ENCODE data around the gene NLRP9. TPM values are rescaled to one million over a fixed set of nuclear protein-coding genes. Genes with fewer than 3 reads are reported as not detected.
"Not testable (repeated sequence)": the region's sequence is repeated elsewhere in the genome, so short reads cannot be mapped to it uniquely, and the experiment has no call there.

The NLRP9 gene
- total RNA-seq (not detected), polyA plus RNA-seq (not detected)
- long read RNA-seq, donor 1: 0 reads
- long read RNA-seq, donor 2: 0 reads

DNA sequence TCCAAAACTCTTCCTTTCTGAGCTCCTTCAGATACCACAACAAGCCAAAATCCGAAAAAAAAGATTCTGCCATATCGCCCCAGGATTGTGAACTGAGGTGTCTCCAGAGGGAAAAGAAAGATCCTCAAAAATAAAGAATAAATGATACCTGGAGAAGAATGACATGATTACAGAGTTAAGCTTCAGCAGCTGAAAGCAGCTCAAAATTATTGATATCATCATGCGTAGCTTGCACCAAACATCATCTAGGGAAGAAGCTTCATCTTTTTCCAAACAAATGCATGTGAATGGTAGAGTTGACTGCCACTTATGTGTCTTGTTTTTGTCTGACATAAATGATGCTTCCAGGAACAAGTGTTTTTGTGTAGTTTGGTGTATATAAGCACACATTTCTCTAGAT, at the start of gene NLRP9:
Gene NLRP9 (minus strand): TSS at position 101 of the 400 bp plus-strand sequence. CDS start 28 bp downstream, at position 73.
- intact Hi-C loops (cut with DNase I; ENCODE audit: low total_unique reads): no loop called here
- no peaks in the 10 kb centered on the region for H3K4me1 ChIP-seq
- DNase-seq: no peak
- WGBS, 5 donors: 84 to 98% (median 92%) methylated on average over 3 of the region's 3 CpGs
- H3K36me3 ChIP-seq: no peaks in the 10 kb centered on the region
- H3K9me3 ChIP-seq: no peaks in the 10 kb centered on the region
- peaks cover 0 to 57% (median 0%) of the 10 kb centered on the region in 7 donors for H3K27me3 ChIP-seq (replicated peaks in 1 of 7)
- H3K27ac ChIP-seq: no peak within 1 kb of the TSS
- TF ChIP-seq POLR2AphosphoS5 (IDR thresholded peaks at IDR 0.05): no peak
- TF ChIP-seq, protein P1, sequence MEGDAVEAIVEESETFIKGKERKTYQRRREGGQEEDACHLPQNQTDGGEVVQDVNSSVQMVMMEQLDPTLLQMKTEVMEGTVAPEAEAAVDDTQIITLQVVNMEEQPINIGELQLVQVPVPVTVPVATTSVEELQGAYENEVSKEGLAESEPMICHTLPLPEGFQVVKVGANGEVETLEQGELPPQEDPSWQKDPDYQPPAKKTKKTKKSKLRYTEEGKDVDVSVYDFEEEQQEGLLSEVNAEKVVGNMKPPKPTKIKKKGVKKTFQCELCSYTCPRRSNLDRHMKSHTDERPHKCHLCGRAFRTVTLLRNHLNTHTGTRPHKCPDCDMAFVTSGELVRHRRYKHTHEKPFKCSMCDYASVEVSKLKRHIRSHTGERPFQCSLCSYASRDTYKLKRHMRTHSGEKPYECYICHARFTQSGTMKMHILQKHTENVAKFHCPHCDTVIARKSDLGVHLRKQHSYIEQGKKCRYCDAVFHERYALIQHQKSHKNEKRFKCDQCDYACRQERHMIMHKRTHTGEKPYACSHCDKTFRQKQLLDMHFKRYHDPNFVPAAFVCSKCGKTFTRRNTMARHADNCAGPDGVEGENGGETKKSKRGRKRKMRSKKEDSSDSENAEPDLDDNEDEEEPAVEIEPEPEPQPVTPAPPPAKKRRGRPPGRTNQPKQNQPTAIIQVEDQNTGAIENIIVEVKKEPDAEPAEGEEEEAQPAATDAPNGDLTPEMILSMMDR (IDR thresholded peaks at IDR 0.05 in 8 of 11, conservative IDR thresholded peaks at IDR 0.05 in 3 of 11): no peak
- TF ChIP-seq POLR2A (IDR thresholded peaks at IDR 0.05): no peak
- no peak within 1 kb of the TSS for H3K4me3 ChIP-seq

DNA sequence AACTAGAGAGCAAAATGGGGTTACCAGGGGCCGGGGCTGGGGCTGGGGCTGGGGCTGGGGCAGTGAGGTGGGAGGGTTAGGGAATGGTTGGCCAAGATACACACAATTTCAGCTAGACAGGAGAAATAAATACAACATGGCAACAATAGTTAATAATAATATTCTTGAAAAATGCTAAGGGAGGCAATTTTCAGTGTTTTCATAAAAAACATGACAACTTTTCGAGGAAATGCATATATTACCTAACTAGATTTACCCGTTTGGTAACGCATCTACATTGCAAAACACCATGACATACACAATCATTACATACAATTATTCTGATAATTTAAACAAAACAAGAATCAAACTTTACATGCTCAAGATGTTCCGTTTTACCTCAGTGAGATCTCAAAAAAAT, 42.9 kb upstream of the NLRP9 start:
- H3K4me1 ChIP-seq: no peaks in the 10 kb centered on the region
- no peaks in the 10 kb centered on the region for H3K9me3 ChIP-seq
- 70 to 83% (median 75%) methylated on average over 5 of the region's 5 CpGs for WGBS, 5 donors
- no peaks in the 10 kb centered on the region for H3K36me3 ChIP-seq
- TF ChIP-seq, protein P1 (IDR thresholded peaks at IDR 0.05 in 8 of 11, conservative IDR thresholded peaks at IDR 0.05 in 3 of 11): no peak
- TF ChIP-seq POLR2AphosphoS5 (IDR thresholded peaks at IDR 0.05) (no peak), POLR2A (IDR thresholded peaks at IDR 0.05) (no peak)
- H3K27me3 ChIP-seq (replicated peaks in 1 of 7): peaks cover 0 to 38% (median 0%) of the 10 kb centered on the region in 7 donors
- H3K27ac ChIP-seq: no peak overlapping the region
- no peak overlapping the region for H3K4me3 ChIP-seq
- intact Hi-C loops (cut with DNase I; ENCODE audit: low total_unique reads): no loop called here
- DNase-seq: no peak

DNA sequence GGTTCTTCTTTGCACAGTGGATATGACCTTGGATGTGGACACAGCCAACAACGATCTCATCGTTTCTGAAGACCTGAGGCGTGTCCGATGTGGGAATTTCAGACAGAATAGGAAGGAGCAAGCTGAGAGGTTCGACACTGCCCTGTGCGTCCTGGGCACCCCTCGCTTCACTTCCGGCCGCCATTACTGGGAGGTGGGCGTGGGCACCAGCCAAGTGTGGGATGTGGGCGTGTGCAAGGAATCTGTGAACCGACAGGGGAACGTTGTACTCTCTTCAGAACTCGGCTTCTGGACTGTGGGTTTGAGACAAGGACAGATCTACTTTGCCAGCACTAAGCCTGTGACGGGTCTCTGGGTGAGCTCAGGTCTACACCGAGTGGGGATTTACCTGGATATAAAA, 40.1 kb upstream of the NLRP9 start:
- 83 to 90% (median 85%) methylated on average over 16 of the region's 16 CpGs for WGBS, 5 donors
- H3K36me3 ChIP-seq: no peaks in the 10 kb centered on the region
- H3K9me3 ChIP-seq: no peaks in the 10 kb centered on the region
- H3K4me1 ChIP-seq: no peaks in the 10 kb centered on the region
- no peak for TF ChIP-seq POLR2AphosphoS5 (IDR thresholded peaks at IDR 0.05)
- no peak for TF ChIP-seq POLR2A (IDR thresholded peaks at IDR 0.05)
- TF ChIP-seq, protein P1 (IDR thresholded peaks at IDR 0.05 in 8 of 11, conservative IDR thresholded peaks at IDR 0.05 in 3 of 11): no peak
- DNase-seq: no peak
- no peak overlapping the region for H3K27ac ChIP-seq
- H3K4me3 ChIP-seq: no peak overlapping the region
- intact Hi-C loops (cut with DNase I; ENCODE audit: low total_unique reads): no loop called here
- peaks cover 0 to 49% (median 3%) of the 10 kb centered on the region in 7 donors for H3K27me3 ChIP-seq (replicated peaks in 1 of 7)

DNA sequence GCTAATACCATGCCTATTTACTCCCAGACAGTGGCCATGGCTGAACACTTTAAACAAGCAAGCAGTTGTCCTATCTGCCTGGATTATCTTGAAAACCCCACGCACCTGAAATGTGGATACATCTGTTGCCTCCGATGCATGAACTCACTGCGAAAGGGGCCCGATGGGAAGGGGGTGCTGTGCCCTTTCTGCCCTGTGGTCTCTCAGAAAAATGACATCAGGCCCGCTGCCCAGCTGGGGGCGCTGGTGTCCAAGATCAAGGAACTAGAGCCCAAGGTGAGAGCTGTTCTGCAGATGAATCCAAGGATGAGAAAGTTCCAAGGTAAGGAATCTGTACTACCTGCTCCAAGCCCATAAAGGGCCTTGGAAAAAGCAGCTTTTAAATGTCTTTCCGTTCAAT, 39.3 kb upstream of the NLRP9 start:
- intact Hi-C loops (cut with DNase I; ENCODE audit: low total_unique reads): no loop called here
- Histone ChIP-seq H3K4me1 (no peaks in the 10 kb centered on the region), H3K27ac (no peak overlapping the region), H3K4me3 (no peak overlapping the region), H3K36me3 (no peaks in the 10 kb centered on the region), H3K27me3 (replicated peaks in 1 of 7) (peaks cover 0 to 46% (median 3%) of the 10 kb centered on the region in 7 donors), H3K9me3 (no peaks in the 10 kb centered on the region)
- no peak for DNase-seq
- TF ChIP-seq POLR2AphosphoS5 (IDR thresholded peaks at IDR 0.05): no peak
- TF ChIP-seq, protein P1 (IDR thresholded peaks at IDR 0.05 in 8 of 11, conservative IDR thresholded peaks at IDR 0.05 in 3 of 11): no peak
- TF ChIP-seq POLR2A (IDR thresholded peaks at IDR 0.05): no peak
- 28 to 37% (median 35%) methylated on average over 6 to 7 of the region's 7 CpGs for WGBS, 5 donors

DNA sequence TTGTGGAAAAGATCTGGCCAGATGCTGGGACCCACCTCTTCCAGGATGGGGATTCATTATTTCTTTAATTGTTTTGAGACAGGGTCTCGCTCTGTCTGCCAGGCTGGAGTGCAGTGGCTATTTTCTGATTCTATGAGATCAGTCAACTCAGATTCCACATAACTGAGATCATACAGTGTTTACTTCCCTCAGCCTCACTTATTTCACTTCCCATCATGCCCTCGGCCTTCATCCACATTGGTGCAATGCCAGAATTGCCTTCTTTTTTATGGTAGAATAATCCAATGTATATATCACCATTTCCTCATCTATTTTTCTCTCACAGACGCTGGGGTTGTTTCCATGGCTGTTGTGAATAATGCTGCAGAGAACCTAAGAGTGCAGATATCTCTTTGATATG, 31.4 kb upstream of the NLRP9 start:
- DNase-seq; intact Hi-C loops (cut with DNase I; ENCODE audit: low total_unique reads); H3K27ac ChIP-seq; H3K4me1 ChIP-seq; H3K4me3 ChIP-seq; H3K36me3 ChIP-seq: not testable (repeated sequence)
- Histone ChIP-seq H3K27me3 (replicated peaks in 1 of 7) (peaks cover 0 to 15% (median 3%) of the 10 kb centered on the region in 7 donors), H3K9me3 (peaks cover 0 to 21% (median 3%) of the 10 kb centered on the region in 8 donors)
- WGBS, 5 donors: 48 to 76% (median 59%) methylated on average over 1 to 3 of the region's 3 CpGs

DNA sequence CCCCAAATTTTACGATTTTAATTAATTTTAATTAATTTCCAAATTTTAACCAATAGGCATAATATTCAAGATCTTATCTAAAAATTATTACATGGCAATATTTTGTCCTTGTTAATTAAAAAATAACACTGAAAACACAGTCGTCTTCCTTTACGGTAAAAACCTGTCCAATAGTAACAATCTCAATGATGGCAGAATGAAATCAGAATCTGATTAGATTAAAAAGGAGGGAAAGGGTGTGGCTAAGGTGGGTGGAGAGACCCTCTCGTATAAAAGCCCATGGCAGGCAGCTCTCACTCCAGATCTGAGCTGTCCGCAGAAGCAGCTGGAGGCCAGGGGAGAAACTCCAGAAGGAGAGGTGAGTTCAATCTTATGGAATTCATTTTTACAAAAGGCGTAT, 30.6 kb upstream of the NLRP9 start, which contains the start of gene RFPL4AL1:
Gene RFPL4AL1 (plus strand): TSS at position 301 of the 400 bp plus-strand sequence. CDS start 2,687 bp downstream, outside the sequence.
- H3K36me3 ChIP-seq; H3K27ac ChIP-seq; H3K4me3 ChIP-seq; H3K4me1 ChIP-seq; DNase-seq; intact Hi-C loops (cut with DNase I; ENCODE audit: low total_unique reads): not testable (repeated sequence)
- Histone ChIP-seq H3K27me3 (replicated peaks in 1 of 7) (peaks cover 0 to 15% (median 3%) of the 10 kb centered on the region in 7 donors), H3K9me3 (peaks cover 0 to 21% (median 3%) of the 10 kb centered on the region in 8 donors)
- WGBS, 5 donors: 79 to 88% (median 86%) methylated on average over 5 to 6 of the region's 6 CpGs

Data from spleen (tissue), 13 donors.